Measurements from ENCODE around the gene NOX5. TPM values are rescaled to one million over a fixed set of nuclear protein-coding genes. Genes with fewer than 3 reads are reported as not detected.
"Not testable (repeated sequence)": the region's sequence is repeated elsewhere in the genome, so short reads cannot be mapped to it uniquely, and the experiment has no call there.

NOX5 gene
- polyA plus RNA-seq, 1 donor from 2014 or later = not detected

- TF ChIP-seq EP300 (conservative IDR thresholded peaks at IDR 0.05; ENCODE audit: poor library complexity, severe bottlenecking) (no peak), POLR2AphosphoS5 (IDR thresholded peaks at IDR 0.05) (no peak), REST (IDR thresholded peaks at IDR 0.05; ENCODE audit: borderline replicate concordance) (no peak), CTCF (IDR thresholded peaks at IDR 0.05; ENCODE audit: poor library complexity, severe bottlenecking) (no peak), RAD21 (conservative IDR thresholded peaks at IDR 0.05) (no peak), EZH2 (IDR thresholded peaks at IDR 0.05; ENCODE audit: borderline replicate concordance, insufficient read depth, low read length, poor library complexity, severe bottlenecking) (no peak), TAF1 (IDR thresholded peaks at IDR 0.05; ENCODE audit: low read depth) (no peak), SMC3 (conservative IDR thresholded peaks at IDR 0.05; ENCODE audit: poor library complexity) (no peak)
- Histone ChIP-seq H3K79me2 (replicated peaks; ENCODE audit: insufficient read depth, low read length) (no peaks in the 10 kb centered on the region), H3K9ac (ENCODE audit: low read length) (no peak overlapping the region), H3F3A (ENCODE audit: insufficient read depth, low read length, poor library complexity, severe bottlenecking) (no peaks in the 10 kb centered on the region), H3K27ac (ENCODE audit: low read length) (no peak overlapping the region), H3K27me3 (ENCODE audit: insufficient read depth, low read depth, low read length) (no peaks in the 10 kb centered on the region), H3K9me3 (ENCODE audit: low read length) (no peaks in the 10 kb centered on the region), H3K9me2 (ENCODE audit: insufficient read depth, low read length) (no peaks in the 10 kb centered on the region), H3K36me3 (ENCODE audit: insufficient read depth, low read length) (no peaks in the 10 kb centered on the region), H2AFZ (ENCODE audit: low read depth, low read length) (no peak overlapping the region), H4K20me1 (ENCODE audit: insufficient read depth) (no peaks in the 10 kb centered on the region), H3K4me2 (ENCODE audit: low read length) (no peak overlapping the region), H3K4me3 (ENCODE audit: low read length) (no peak overlapping the region)
These were observed 42.1 kb upstream of the NOX5 start for GRCh38 chr15:68972201-68973065.

- H3K36me3 ChIP-seq (ENCODE audit: insufficient read depth, low read length); H3K9ac ChIP-seq (ENCODE audit: low read length); H3F3A ChIP-seq (ENCODE audit: insufficient read depth, low read length, poor library complexity, severe bottlenecking); H3K9me2 ChIP-seq (ENCODE audit: insufficient read depth, low read length); H2AFZ ChIP-seq (ENCODE audit: low read depth, low read length); H3K4me2 ChIP-seq (ENCODE audit: low read length); H3K27ac ChIP-seq (ENCODE audit: low read length); H3K9me3 ChIP-seq (ENCODE audit: low read length); H3K27me3 ChIP-seq (ENCODE audit: insufficient read depth, low read depth, low read length); H3K79me2 ChIP-seq (replicated peaks; ENCODE audit: insufficient read depth, low read length); H4K20me1 ChIP-seq (ENCODE audit: insufficient read depth); H3K4me3 ChIP-seq (ENCODE audit: low read length): not testable (repeated sequence)
These were observed 38.8 kb upstream of the NOX5 start for GRCh38 chr15:68975651-68976160.

GRCh38 chr15:68977426-68977825 is 37.1 kb upstream of the NOX5 start:
- not testable (repeated sequence) for H4K20me1 ChIP-seq (ENCODE audit: insufficient read depth); H2AFZ ChIP-seq (ENCODE audit: low read depth, low read length); H3K9ac ChIP-seq (ENCODE audit: low read length); H3K9me2 ChIP-seq (ENCODE audit: insufficient read depth, low read length); H3K27me3 ChIP-seq (ENCODE audit: insufficient read depth, low read depth, low read length); H3K36me3 ChIP-seq (ENCODE audit: insufficient read depth, low read length); H3K9me3 ChIP-seq (ENCODE audit: low read length); H3F3A ChIP-seq (ENCODE audit: insufficient read depth, low read length, poor library complexity, severe bottlenecking); H3K4me2 ChIP-seq (ENCODE audit: low read length); H3K79me2 ChIP-seq (replicated peaks; ENCODE audit: insufficient read depth, low read length); H3K4me3 ChIP-seq (ENCODE audit: low read length); H3K27ac ChIP-seq (ENCODE audit: low read length)
